ENCODE data around the gene GARIN5A.
"Not testable (repeated sequence)": the region's sequence is repeated elsewhere in the genome, so short reads cannot be mapped to it uniquely, and the experiment has no call there.

Gene GARIN5A

GRCh38 chr19:50465000-50465399 lies 11.6 kb downstream of the GARIN5A start:
- no peak for DNase-seq (ENCODE audit: low read depth in 2 of 3, low spot score in 2 of 3)

GRCh38 chr19:50464348-50464747 lies 12.3 kb downstream of the GARIN5A start:
- no peak for DNase-seq (ENCODE audit: low read depth in 2 of 3, low spot score in 2 of 3)

GRCh38 chr19:50462970-50463369 lies 13.7 kb downstream of the GARIN5A start:
- no peak for DNase-seq (ENCODE audit: low read depth in 2 of 3, low spot score in 2 of 3)

GRCh38 chr19:50461066-50461875 lies 15.4 kb downstream of the GARIN5A start:
- peak; percentile 23 to 43 (median 38) for DNase-seq (ENCODE audit: low read depth in 2 of 3, low spot score in 2 of 3)

GRCh38 chr19:50460161-50460765 lies 16.4 kb downstream of the GARIN5A start:
- no peak for DNase-seq (ENCODE audit: low read depth in 2 of 3, low spot score in 2 of 3)

- DNase-seq (ENCODE audit: low read depth in 2 of 3, low spot score in 2 of 3), result no peak
These were observed 17.0 kb downstream of the GARIN5A start for GRCh38 chr19:50459638-50460037.

- DNase-seq (ENCODE audit: low read depth in 2 of 3, low spot score in 2 of 3), result no peak
These were observed 17.6 kb downstream of the GARIN5A start for GRCh38 chr19:50459067-50459456.

- DNase-seq (ENCODE audit: low read depth in 2 of 3, low spot score in 2 of 3), result no peak
These were observed 18.1 kb downstream of the GARIN5A start for GRCh38 chr19:50458396-50459066.

GRCh38 chr19:50457300-50457699 lies 19.3 kb downstream of the GARIN5A start:
- no peak for DNase-seq (ENCODE audit: low read depth in 2 of 3, low spot score in 2 of 3)

- no peak for DNase-seq (ENCODE audit: low read depth in 2 of 3, low spot score in 2 of 3)
These were observed 20.7 kb downstream of the GARIN5A start for GRCh38 chr19:50455992-50456391.

- DNase-seq (ENCODE audit: low read depth in 2 of 3, low spot score in 2 of 3), result no peak
These were observed 23.4 kb downstream of the GARIN5A start for GRCh38 chr19:50453243-50453642.

GRCh38 chr19:50451223-50451534 lies 25.5 kb downstream of the GARIN5A start:
- no peak for DNase-seq (ENCODE audit: low read depth in 2 of 3, low spot score in 2 of 3)

- no peak for DNase-seq (ENCODE audit: low read depth in 2 of 3, low spot score in 2 of 3)
These were observed 26.1 kb downstream of the GARIN5A start for GRCh38 chr19:50450369-50451222.

- DNase-seq (ENCODE audit: low read depth in 2 of 3, low spot score in 2 of 3), result no peak
These were observed 27.3 kb downstream of the GARIN5A start for GRCh38 chr19:50449236-50449899.

GRCh38 chr19:50447750-50448149 lies 28.9 kb downstream of the GARIN5A start:
- no peak for DNase-seq (ENCODE audit: low read depth in 2 of 3, low spot score in 2 of 3)

GRCh38 chr19:50447053-50447452 lies 29.6 kb downstream of the GARIN5A start:
- DNase-seq (ENCODE audit: low read depth in 2 of 3, low spot score in 2 of 3), result no peak

GRCh38 chr19:50444059-50444458 lies 32.6 kb downstream of the GARIN5A start:
- no peak for DNase-seq (ENCODE audit: low read depth in 2 of 3, low spot score in 2 of 3)

- not testable (repeated sequence) for DNase-seq (ENCODE audit: low read depth in 2 of 3, low spot score in 2 of 3)
These were observed 37.5 kb downstream of the GARIN5A start for GRCh38 chr19:50439130-50439529.

- DNase-seq (ENCODE audit: low read depth in 2 of 3, low spot score in 2 of 3), result no peak
These were observed 38.7 kb downstream of the GARIN5A start for GRCh38 chr19:50437862-50438449.

- DNase-seq (ENCODE audit: low read depth in 2 of 3, low spot score in 2 of 3), result no peak
These were observed 41.0 kb downstream of the GARIN5A start for GRCh38 chr19:50435627-50436026.
